Choroid plexus epithelial cell (primary cell): ENCODE data around the gene MPDZ.
A peak's percentile ranks its signal among the peaks of the same experiment; 100 is the strongest.

ENCODE experiments used
- DNase-seq: peaks from one replicate; pipeline ENCODE4 v3.0.0-alpha.2; 2010; ENCODE audit warnings: low read depth
- H3K4me3 ChIP-seq: 2 replicates; pipeline ENCODE4 v1.5.1; 2011; ENCODE audit warnings: low read depth, mild to moderate bottlenecking, control low read depth, low read length, moderate library complexity
- CTCF ChIP-seq: conservative IDR thresholded peaks from 2 replicates; pipeline ENCODE4 v1.5.1; 2011; ENCODE audit warnings: low read depth, mild to moderate bottlenecking, control low read depth, inconsistent platforms, low read length, moderate library complexity

Gene MPDZ

GRCh38 chr9:13278368-13279246 lies 885 bp downstream of the MPDZ start:
- peak; percentile 38 for TF ChIP-seq CTCF
- DNase-seq = peak; percentile 89
- H3K4me3 ChIP-seq = peak overlapping the region; percentile 76

GRCh38 chr9:13278023-13278367 lies 1.5 kb downstream of the MPDZ start:
- DNase-seq = peak; percentile 79
- no peak for TF ChIP-seq CTCF
- H3K4me3 ChIP-seq = peak overlapping the region; percentile 76

- TF ChIP-seq CTCF = no peak
- peak; percentile 82 for DNase-seq
- no peak overlapping the region for H3K4me3 ChIP-seq
These were observed 4.4 kb downstream of the MPDZ start for GRCh38 chr9:13274886-13275641.

GRCh38 chr9:13270734-13271133 lies 8.8 kb downstream of the MPDZ start:
- no peak for TF ChIP-seq CTCF
- DNase-seq = no peak
- H3K4me3 ChIP-seq = no peak overlapping the region

GRCh38 chr9:13269589-13270452 lies 9.7 kb downstream of the MPDZ start:
- H3K4me3 ChIP-seq = no peak overlapping the region
- no peak for TF ChIP-seq CTCF
- peak; percentile 28 for DNase-seq

GRCh38 chr9:13268469-13268868 lies 11.0 kb downstream of the MPDZ start:
- no peak overlapping the region for H3K4me3 ChIP-seq
- DNase-seq = peak; percentile 77
- TF ChIP-seq CTCF = no peak
